Epithelial cell of prostate (primary cell): Measurements from ENCODE around the gene RAB42.

ENCODE experiments used
- DNase-seq: peaks from one replicate; pipeline ENCODE4 v3.0.0-alpha.2; 2011; ENCODE audit warnings: low read depth, low spot score
- H3K27ac ChIP-seq: fragments of 450-650 bp; 2 replicates; pipeline ENCODE4 v1.5.1; 2017; ENCODE audit warnings: mild to moderate bottlenecking

The RAB42 gene

GRCh38 chr1:28642847-28643635, 51.0 kb downstream of the RAB42 start, which contains the start of gene TAF12:
TAF12 (minus strand) TSS chr1:28643067; CDS start chr1:28622081, 20,986 bp downstream.
- DNase-seq, result peak; percentile 84
- H3K27ac ChIP-seq, result peak within 1 kb of the TSS; percentile 93

- H3K27ac ChIP-seq, result peak overlapping the region; percentile 93
- no peak for DNase-seq
Observed at GRCh38 chr1:28644494-28644893, 52.4 kb downstream of the RAB42 start.
